KMS-11 (cell line): Measurements from ENCODE around the gene OXT.

Experiments used
- H2AFZ ChIP-seq: fragments of 200-600 bp; sonication (generic); 2 replicates; pipeline ENCODE4 v1.6.1; 2016; ENCODE audit warnings: antibody characterized with exemption, mixed run types, low read depth
- H3K27ac ChIP-seq: fragments of 200-600 bp; sonication (generic); 2 replicates; pipeline ENCODE4 v1.6.1; 2016; ENCODE audit warnings: mild to moderate bottlenecking, mixed run types
- H3K27me3 ChIP-seq: fragments of 200-600 bp; sonication (generic); 2 replicates; pipeline ENCODE4 v1.6.1; 2017; ENCODE audit warnings: mild to moderate bottlenecking, low read depth, mixed run types, moderate library complexity; ENCODE audit not compliant: insufficient read depth
- H3K36me3 ChIP-seq: fragments of 200-600 bp; sonication (generic); 2 replicates; pipeline ENCODE4 v1.6.1; 2017; ENCODE audit warnings: mild to moderate bottlenecking, mixed run types; ENCODE audit not compliant: insufficient read depth
- H3K4me1 ChIP-seq: fragments of 200-600 bp; sonication (generic); 2 replicates; pipeline ENCODE4 v1.6.1; 2016; ENCODE audit warnings: mild to moderate bottlenecking, low read depth, mixed run types; ENCODE audit not compliant: poor library complexity, severe bottlenecking
- H3K4me2 ChIP-seq: fragments of 200-600 bp; sonication (generic); 2 replicates; pipeline ENCODE4 v1.7.0; 2016; ENCODE audit warnings: mild to moderate bottlenecking, mixed run types
- H3K4me3 ChIP-seq: fragments of 200-600 bp; sonication (generic); IDR thresholded peaks from 2 replicates; pipeline ENCODE4 v1.6.1; 2017; ENCODE audit warnings: low read depth, low read length, mixed read lengths; ENCODE audit not compliant: insufficient read depth
- H3K79me2 ChIP-seq: fragments of 200-600 bp; sonication (generic); 2 replicates; pipeline ENCODE4 v1.6.1; 2016; ENCODE audit warnings: low read depth, mixed run types; ENCODE audit not compliant: insufficient read depth
- H3K9ac ChIP-seq: fragments of 200-600 bp; sonication (generic); 2 replicates; pipeline ENCODE4 v1.6.1; 2016; ENCODE audit warnings: mild to moderate bottlenecking, mixed run types
- H4K20me1 ChIP-seq: fragments of 200-600 bp; sonication (generic); 2 replicates; pipeline ENCODE4 v1.6.1; 2016; ENCODE audit warnings: mild to moderate bottlenecking, mixed run types; ENCODE audit not compliant: insufficient read depth
- CTCF ChIP-seq: fragments of 200-600 bp; sonication (generic); conservative IDR thresholded peaks from 2 replicates; pipeline ENCODE4 v1.6.1; 2017; ENCODE audit warnings: low read depth, mild to moderate bottlenecking, antibody characterized with exemption, low read length, moderate library complexity, mixed read lengths

OXT gene

GRCh38 chr20:3077618-3078134 lies 6.3 kb downstream of the OXT start:
- Histone ChIP-seq H2AFZ (no peak overlapping the region), H3K36me3 (no peaks in the 10 kb centered on the region), H3K9ac (no peak overlapping the region), H3K79me2 (no peaks in the 10 kb centered on the region), H3K4me1 (no peaks in the 10 kb centered on the region), H4K20me1 (no peaks in the 10 kb centered on the region), H3K4me3 (no peak overlapping the region), H3K4me2 (no peak overlapping the region), H3K27me3 (no peaks in the 10 kb centered on the region), H3K27ac (no peak overlapping the region)
- TF ChIP-seq CTCF: no peak

- no peaks in the 10 kb centered on the region for H3K27me3 ChIP-seq
Measured at GRCh38 chr20:3080939-3081388, 9.5 kb downstream of the OXT start.

GRCh38 chr20:3081641-3082040 lies 10.2 kb downstream of the OXT start:
- Histone ChIP-seq H3K4me2 (no peak overlapping the region), H4K20me1 (no peaks in the 10 kb centered on the region), H3K9ac (no peak overlapping the region), H3K4me1 (no peaks in the 10 kb centered on the region), H3K27me3 (no peaks in the 10 kb centered on the region), H3K79me2 (no peaks in the 10 kb centered on the region), H2AFZ (no peak overlapping the region), H3K27ac (no peak overlapping the region), H3K36me3 (no peaks in the 10 kb centered on the region), H3K4me3 (no peak overlapping the region)
- no peak for TF ChIP-seq CTCF

More at GRCh38 chr20:3080939-3081388, 9.5 kb downstream of the OXT start:
- Histone ChIP-seq H3K79me2 (no peaks in the 10 kb centered on the region), H3K9ac (no peak overlapping the region), H3K4me3 (no peak overlapping the region), H3K27ac (no peak overlapping the region), H3K4me1 (no peaks in the 10 kb centered on the region), H3K4me2 (no peak overlapping the region), H3K36me3 (no peaks in the 10 kb centered on the region), H2AFZ (no peak overlapping the region), H4K20me1 (no peaks in the 10 kb centered on the region)
- no peak for TF ChIP-seq CTCF

GRCh38 chr20:3082306-3082951 lies 11.0 kb downstream of the OXT start:
- H3K4me3 ChIP-seq: no peak overlapping the region
- no peaks in the 10 kb centered on the region for H3K27me3 ChIP-seq
- no peak overlapping the region for H2AFZ ChIP-seq
- H3K27ac ChIP-seq: no peak overlapping the region
- H3K36me3 ChIP-seq: no peaks in the 10 kb centered on the region
- H3K4me2 ChIP-seq: no peak overlapping the region
- no peak for TF ChIP-seq CTCF
- no peak overlapping the region for H3K9ac ChIP-seq
- no peaks in the 10 kb centered on the region for H3K4me1 ChIP-seq
- no peaks in the 10 kb centered on the region for H4K20me1 ChIP-seq
- H3K79me2 ChIP-seq: no peaks in the 10 kb centered on the region
